Gastrocnemius medialis (tissue), 4 donors: ENCODE data around the gene NADSYN1.

ENCODE experiments used
- CTCF ChIP-seq, 5 experiments: fragments of 450-650 bp in 3 of 5; fragments of 200-600 bp in 2 of 5; sonication (generic) in 2 of 5; IDR thresholded peaks in 4 of 5; conservative IDR thresholded peaks in 1 of 5; 1 replicate in 4 of 5; 2 replicates in 1 of 5; pipeline ENCODE4 v1.5.1; 2016 to 2019; ENCODE audit warnings: antibody characterized with exemption in 5 of 5, mild to moderate bottlenecking in 3 of 5, moderate library complexity in 3 of 5
- POLR2A ChIP-seq, 2 donors: fragments of 450-650 bp; IDR thresholded peaks; one replicate each; pipeline ENCODE4 v1.6.1; 2017; ENCODE audit warnings: antibody characterized with exemption in 2 of 2, mild to moderate bottlenecking in 2 of 2, moderate library complexity in 2 of 2

GRCh38 chr11:71539017-71539416, 86.0 kb downstream of the NADSYN1 start:
- TF ChIP-seq POLR2A (IDR thresholded peaks at IDR 0.05): no peak
- no peak for TF ChIP-seq CTCF (IDR thresholded peaks at IDR 0.05 in 4 of 5, conservative IDR thresholded peaks at IDR 0.05 in 1 of 5)
